CD4-positive, alpha-beta T cell treated with Interleukin-4 for 4 hours (primary cell): ENCODE data around the gene PRSS53.

Experiments used
- DNase-seq: peaks from one replicate; pipeline ENCODE4 v3.0.0-alpha.2; 2020

PRSS53 gene

GRCh38 chr16:31036691-31037090 lies 52.1 kb downstream of the PRSS53 start:
- no peak for DNase-seq

GRCh38 chr16:31033709-31034492 lies 54.8 kb downstream of the PRSS53 start:
- peak; percentile 79 for DNase-seq
